HEK293 (cell line): Measurements from ENCODE around the gene PTPRN2.
A peak's percentile ranks its signal among the peaks of the same experiment; 100 is the strongest.

Experiments used
- CTCF ChIA-PET: fragments of 350-600 bp; formaldehyde crosslinking; extraction: SDS; loops from one replicate; lab custom pipeline; 2021; ENCODE audit warnings: antibody characterized with exemption; lab: Yijun Ruan, JAX
- POLR2A ChIA-PET: fragments of 300-600 bp; formaldehyde crosslinking; extraction: SDS; loops from one replicate; lab custom pipeline; 2020; ENCODE audit warnings: antibody characterized with exemption, inconsistent platforms; lab: Yijun Ruan, JAX
- H3K27ac ChIP-seq: fragments of 200-500 bp; sonication (Bioruptor generic); 2 replicates; pipeline ENCODE4 v1.5.1; 2014; ENCODE audit warnings: low read depth, low read length, control low read depth, inconsistent platforms; ENCODE audit errors: extremely low read depth
- H3K36me3 ChIP-seq, 2 experiments: fragments of 200-500 bp in 1 of 2; sonication (Bioruptor generic) in 1 of 2; 1 replicate in 1 of 2; 2 replicates in 1 of 2; pipeline ENCODE4 v1.5.1; 2014 to 2017; ENCODE audit warnings: inconsistent platforms in 2 of 2, low read length in 2 of 2; ENCODE audit not compliant: control insufficient read depth in 2 of 2, insufficient read depth in 1 of 2
- H3K4me1 ChIP-seq: fragments of 200-500 bp; sonication (Bioruptor generic); 2 replicates; pipeline ENCODE4 v1.5.1; 2014; ENCODE audit warnings: mild to moderate bottlenecking, low read length, inconsistent platforms; ENCODE audit not compliant: control insufficient read depth, insufficient read depth
- H3K4me3 ChIP-seq: 2 replicates; pipeline ENCODE4 v1.5.1; 2011; ENCODE audit warnings: low read depth, mild to moderate bottlenecking, control low read depth, low read length, moderate library complexity
- H3K9me3 ChIP-seq: fragments of 200-500 bp; sonication (Bioruptor generic); 2 replicates; pipeline ENCODE4 v1.5.1; 2014; ENCODE audit warnings: low read depth, low read length, inconsistent platforms; ENCODE audit not compliant: control insufficient read depth, insufficient read depth
- IKZF3 ChIP-seq: fragments of 450-650 bp; IDR thresholded peaks from 2 replicates; pipeline ENCODE4 v1.5.0; 2018; ENCODE audit warnings: missing biosample characterization, mild to moderate bottlenecking, missing genetic modification characterization, moderate library complexity
- KLF1 ChIP-seq: fragments of 450-650 bp; formaldehyde crosslinking; IDR thresholded peaks from 2 replicates; pipeline ENCODE4 v1.5.1; 2016; ENCODE audit warnings: missing biosample characterization, missing genetic modification characterization
- KLF8 ChIP-seq: fragments of 450-650 bp; formaldehyde crosslinking; IDR thresholded peaks from 2 replicates; pipeline ENCODE4 v1.5.1; 2016; ENCODE audit warnings: missing biosample characterization, missing genetic modification characterization
- TRIM28 ChIP-seq: IDR thresholded peaks from 2 replicates; pipeline ENCODE4 v1.6.1; 2011; ENCODE audit warnings: low read length, control low read depth, borderline replicate concordance
- ZBTB8A ChIP-seq: fragments of 450-650 bp; formaldehyde crosslinking; IDR thresholded peaks from 2 replicates; pipeline ENCODE4 v1.5.1; 2016; ENCODE audit warnings: missing biosample characterization, missing genetic modification characterization
- ZNF138 ChIP-seq: fragments of 450-650 bp; formaldehyde crosslinking; IDR thresholded peaks from 2 replicates; pipeline ENCODE4 v1.5.1; 2016; ENCODE audit warnings: missing biosample characterization, missing genetic modification characterization, borderline replicate concordance
- ZNF140 ChIP-seq: fragments of 450-650 bp; formaldehyde crosslinking; IDR thresholded peaks from 2 replicates; pipeline ENCODE4 v1.5.1; 2016; ENCODE audit warnings: missing biosample characterization, missing genetic modification characterization
- ZNF184 ChIP-seq: fragments of 450-650 bp; IDR thresholded peaks from 2 replicates; pipeline ENCODE4 v1.5.1; 2018; ENCODE audit warnings: missing biosample characterization, mild to moderate bottlenecking, missing genetic modification characterization
- ZNF221 ChIP-seq: fragments of 450-650 bp; formaldehyde crosslinking; IDR thresholded peaks from 2 replicates; pipeline ENCODE4 v1.5.1; 2017; ENCODE audit warnings: missing biosample characterization, missing genetic modification characterization, borderline replicate concordance
- ZNF223 ChIP-seq: fragments of 450-650 bp; formaldehyde crosslinking; IDR thresholded peaks from 2 replicates; pipeline ENCODE4 v1.5.1; 2016; ENCODE audit warnings: missing biosample characterization, missing genetic modification characterization
- ZNF449 ChIP-seq: fragments of 450-650 bp; formaldehyde crosslinking; IDR thresholded peaks from 2 replicates; pipeline ENCODE4 v1.5.1; 2017; ENCODE audit warnings: missing biosample characterization, mild to moderate bottlenecking, missing genetic modification characterization, moderate library complexity
- ZNF510 ChIP-seq: fragments of 450-650 bp; formaldehyde crosslinking; IDR thresholded peaks from 2 replicates; pipeline ENCODE4 v1.5.1; 2018; ENCODE audit warnings: mild to moderate bottlenecking, missing genetic modification characterization, missing biosample characterization; ENCODE audit not compliant: insufficient replicate concordance
- ZNF514 ChIP-seq: fragments of 450-650 bp; formaldehyde crosslinking; IDR thresholded peaks from 2 replicates; pipeline ENCODE4 v1.5.1; 2016; ENCODE audit warnings: missing biosample characterization, missing genetic modification characterization
- ZNF544 ChIP-seq: fragments of 450-650 bp; formaldehyde crosslinking; IDR thresholded peaks from 2 replicates; pipeline ENCODE4 v1.5.0; 2017; ENCODE audit warnings: missing biosample characterization, missing genetic modification characterization
- ZNF639 ChIP-seq: fragments of 450-650 bp; formaldehyde crosslinking; IDR thresholded peaks from 2 replicates; pipeline ENCODE4 v1.5.1; 2016; ENCODE audit warnings: missing biosample characterization, missing genetic modification characterization
- ZNF660 ChIP-seq: fragments of 450-650 bp; IDR thresholded peaks from 2 replicates; pipeline ENCODE4 v1.5.1; 2018; ENCODE audit warnings: missing biosample characterization, mild to moderate bottlenecking, missing genetic modification characterization
- ZNF76 ChIP-seq: fragments of 450-650 bp; formaldehyde crosslinking; IDR thresholded peaks from 2 replicates; pipeline ENCODE4; 2016; ENCODE audit warnings: low read depth, missing biosample characterization, missing genetic modification characterization, borderline replicate concordance
- ZNF837 ChIP-seq: fragments of 450-650 bp; formaldehyde crosslinking; IDR thresholded peaks from 2 replicates; pipeline ENCODE4 v1.5.1; 2016; ENCODE audit warnings: missing biosample characterization, missing genetic modification characterization
- ZSCAN4 ChIP-seq: fragments of 450-650 bp; formaldehyde crosslinking; IDR thresholded peaks from 2 replicates; pipeline ENCODE4 v1.5.1; 2017; ENCODE audit warnings: missing biosample characterization, missing genetic modification characterization

Gene PTPRN2

GRCh38 chr7:158085741-158086695 is 501.6 kb downstream of the PTPRN2 start:
- no peaks in the 10 kb centered on the region for H3K9me3 ChIP-seq
- no peaks in the 10 kb centered on the region for H3K4me1 ChIP-seq
- TF ChIP-seq ZNF184 (tag by site-specific recombination) (no peak), ZNF639 (tag by site-specific recombination) (no peak), ZSCAN4 (tag by site-specific recombination) (no peak), ZNF138 (no peak), TRIM28 (no peak), ZNF837 (tag by site-specific recombination) (no peak), KLF8 (tag by site-specific recombination) (peak; percentile 70), KLF1 (tag by site-specific recombination) (no peak), ZNF76 (no peak), ZBTB8A (tag by site-specific recombination) (peak; percentile 49; the same call in 1 of the 2 replicates), ZNF660 (no peak), ZNF514 (tag by site-specific recombination) (no peak)
- no peak overlapping the region for H3K27ac ChIP-seq
- no peak overlapping the region for H3K4me3 ChIP-seq
- ChIA-PET POLR2A (no interaction called here), CTCF (no interaction called here)
- no peaks in the 10 kb centered on the region for H3K36me3 ChIP-seq

- POLR2A ChIA-PET: no interaction called here
- H3K4me3 ChIP-seq: no peak overlapping the region
- H3K9me3 ChIP-seq: no peaks in the 10 kb centered on the region
- H3K36me3 ChIP-seq: no peaks in the 10 kb centered on the region
- H3K27ac ChIP-seq: no peak overlapping the region
- CTCF ChIA-PET: no interaction called here
- TF ChIP-seq ZBTB8A (tag by site-specific recombination): peak; percentile 27; the same call in 1 of the 2 replicates
- TF ChIP-seq KLF8 (tag by site-specific recombination): peak; percentile 89
- no peak for TF ChIP-seq ZNF221 (tag by site-specific recombination)
- H3K4me1 ChIP-seq: no peaks in the 10 kb centered on the region
Measured at GRCh38 chr7:158084555-158084954, 503.1 kb downstream of the PTPRN2 start.

- Histone ChIP-seq H3K4me3 (no peak overlapping the region), H3K9me3 (no peaks in the 10 kb centered on the region), H3K27ac (no peak overlapping the region), H3K4me1 (no peaks in the 10 kb centered on the region)
- ChIA-PET POLR2A (no interaction called here), CTCF (no interaction called here)
- TF ChIP-seq ZNF140 (tag by site-specific recombination) (no peak), IKZF3 (tag by site-specific recombination) (no peak), ZNF223 (tag by site-specific recombination) (no peak), ZNF510 (tag by site-specific recombination) (no peak), ZNF544 (tag by site-specific recombination) (no peak), ZNF449 (tag by site-specific recombination) (no peak)
- TF ChIP-seq, all 188 proteins: peak for 0
- no peaks in the 10 kb centered on the region for H3K36me3 ChIP-seq
Measured at GRCh38 chr7:158083526-158084310, 503.9 kb downstream of the PTPRN2 start.
